GM21515 (cell line): ENCODE measurements around the gene C5orf63.
"Not testable (repeated sequence)": the region's sequence is repeated elsewhere in the genome, so short reads cannot be mapped to it uniquely, and the experiment has no call there.

Source experiments
- ATAC-seq: cut with Tn5 transposase; IDR thresholded peaks from one replicate; pipeline ENCODE4 v1.9.1; 2021; ENCODE audit not compliant: unreplicated experiment

The C5orf63 gene

DNA sequence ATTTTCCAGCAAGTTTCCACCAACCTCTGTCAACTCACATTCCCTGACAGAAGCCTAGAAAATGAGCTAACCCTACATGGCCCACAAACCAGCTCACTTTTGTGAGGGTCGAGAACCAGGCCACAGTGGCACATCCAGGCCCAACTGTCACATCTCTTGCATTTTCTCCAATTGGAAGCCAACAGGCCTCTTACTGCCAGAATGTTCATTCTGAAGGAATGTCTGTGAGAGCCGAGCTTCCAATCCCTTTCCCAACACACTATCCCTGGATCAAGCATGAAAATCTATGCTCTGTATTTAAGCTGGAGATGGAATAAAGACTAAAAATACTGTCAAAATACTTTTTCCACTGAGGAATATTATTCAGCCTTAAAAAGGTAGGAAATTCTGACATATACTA is 62.9 kb downstream of the C5orf63 start:
- ATAC-seq: no peak

DNA sequence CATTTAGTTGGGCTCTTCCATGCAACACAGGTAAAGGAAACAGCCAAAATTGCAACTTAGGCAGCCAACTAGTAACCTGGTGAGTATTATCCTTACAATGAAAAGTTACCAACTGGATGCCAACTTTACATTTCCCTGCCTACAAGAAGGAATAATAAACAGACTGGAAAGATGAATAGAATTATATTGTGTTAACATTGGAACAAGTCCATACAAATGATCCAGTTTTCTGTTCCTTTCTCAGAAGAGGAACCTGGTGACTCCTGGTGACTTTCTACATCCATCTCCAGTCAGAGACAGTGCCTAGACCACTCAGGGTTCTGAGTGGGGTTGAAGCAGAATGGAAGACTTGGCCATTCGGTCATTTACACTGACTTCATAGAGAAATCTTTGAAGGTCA is 63.5 kb downstream of the C5orf63 start:
- no peak for ATAC-seq

DNA sequence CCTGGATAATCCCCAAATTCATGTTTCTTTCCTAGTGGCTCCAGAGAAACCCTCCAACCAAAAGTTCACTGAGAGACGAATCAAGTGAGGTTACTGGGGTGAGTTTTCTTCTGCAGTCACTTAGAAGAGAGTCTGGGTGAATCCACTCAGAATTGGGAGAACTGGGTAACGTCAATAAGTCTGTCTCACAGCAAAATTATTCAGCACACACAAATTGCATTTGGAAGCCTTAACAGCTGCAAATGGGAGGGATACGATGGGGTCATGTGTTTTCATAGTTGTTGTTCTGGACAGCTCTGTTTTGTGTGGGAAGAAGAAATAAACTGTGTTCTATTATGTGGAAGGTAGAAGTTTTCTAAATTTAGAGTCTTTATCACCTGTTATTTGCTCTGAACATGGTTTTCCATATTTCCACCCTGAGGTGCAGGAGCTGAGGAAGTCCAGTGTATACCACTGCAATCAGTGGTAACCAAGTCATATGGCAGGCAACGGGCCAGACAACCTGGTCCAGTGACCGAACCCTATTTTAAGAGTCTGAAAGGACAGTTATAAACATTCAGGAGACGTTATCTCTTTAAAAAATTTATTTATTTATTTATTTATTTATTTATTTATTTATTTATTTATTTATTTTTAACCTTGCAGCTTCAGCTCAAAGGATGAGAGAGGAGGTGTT is 64.9 kb downstream of the C5orf63 start:
- ATAC-seq: no peak

DNA sequence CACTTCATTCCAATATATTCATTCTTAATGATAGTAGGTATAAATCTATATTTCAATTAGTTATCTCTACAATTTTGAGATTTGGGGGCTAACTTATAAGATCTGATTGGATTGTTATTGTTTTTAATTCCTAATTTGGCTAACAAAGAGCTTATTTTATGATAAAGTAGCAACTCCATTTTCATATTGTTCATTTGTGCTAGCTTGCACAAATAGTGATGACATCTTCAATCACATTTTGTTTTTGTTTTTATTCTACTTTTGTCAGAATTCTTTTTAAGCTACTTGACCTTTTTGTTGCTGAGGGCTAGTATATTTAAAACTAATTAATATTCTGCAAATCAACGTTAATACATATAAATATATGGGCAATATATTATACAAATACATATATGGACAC is 65.8 kb downstream of the C5orf63 start:
- ATAC-seq: no peak

DNA sequence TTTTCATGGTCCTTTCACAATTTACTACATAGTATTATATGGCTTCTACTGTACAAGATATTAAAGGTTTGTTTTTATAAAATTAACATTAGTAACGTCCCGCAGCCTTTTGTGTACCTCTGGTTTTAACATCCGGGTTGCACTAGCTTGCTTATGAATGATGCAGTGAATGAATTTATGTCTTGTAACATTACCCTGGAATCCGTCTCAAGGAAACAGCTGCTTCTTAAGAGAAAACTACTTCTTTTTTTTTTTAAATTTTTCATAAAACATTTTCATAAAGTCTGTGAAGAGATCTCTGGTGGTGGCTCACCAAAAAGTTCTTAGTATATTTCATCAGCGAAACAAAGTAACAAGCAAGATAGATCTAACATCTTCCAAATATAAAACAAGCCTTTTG is 66.6 kb downstream of the C5orf63 start:
- ATAC-seq: no peak

DNA sequence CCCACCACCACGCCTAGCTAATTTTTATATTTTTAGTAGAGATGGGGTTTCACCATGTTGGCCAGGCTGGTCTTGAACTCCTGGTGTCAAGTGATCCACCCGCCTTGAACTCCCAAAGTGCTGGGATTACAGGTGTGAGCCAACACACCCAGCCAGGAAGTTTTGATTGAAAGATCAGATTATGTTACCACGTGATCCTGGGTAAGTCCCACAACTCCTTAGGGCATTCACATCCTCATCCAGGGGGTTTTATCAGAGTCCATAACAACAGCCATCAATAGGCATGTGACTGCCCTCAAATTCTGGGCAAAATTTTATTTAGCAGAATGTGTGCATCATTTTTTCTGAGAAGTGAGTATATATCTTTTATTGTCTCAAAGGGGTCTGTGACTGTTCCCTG is 68.0 kb downstream of the C5orf63 start:
- ATAC-seq: not testable (repeated sequence)

DNA sequence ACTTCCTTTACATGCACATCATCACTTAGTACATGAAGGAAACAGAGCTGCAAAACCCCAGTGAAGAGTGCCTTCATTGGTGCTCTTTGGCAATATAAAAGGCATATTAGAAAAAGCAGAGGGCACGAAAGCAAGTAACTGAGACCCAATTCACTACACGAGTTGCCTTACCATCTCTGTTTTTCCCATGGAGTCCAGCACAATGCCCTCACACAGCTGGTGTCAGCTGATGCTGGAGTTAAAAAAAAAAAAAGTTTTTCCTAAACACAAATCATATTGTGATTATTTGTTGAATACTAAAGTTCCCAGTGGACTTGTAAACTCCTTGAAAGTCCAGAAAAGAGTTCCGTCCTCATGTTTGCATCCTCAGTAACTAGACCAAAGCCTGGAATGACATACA is 68.6 kb downstream of the C5orf63 start:
- no peak for ATAC-seq

DNA sequence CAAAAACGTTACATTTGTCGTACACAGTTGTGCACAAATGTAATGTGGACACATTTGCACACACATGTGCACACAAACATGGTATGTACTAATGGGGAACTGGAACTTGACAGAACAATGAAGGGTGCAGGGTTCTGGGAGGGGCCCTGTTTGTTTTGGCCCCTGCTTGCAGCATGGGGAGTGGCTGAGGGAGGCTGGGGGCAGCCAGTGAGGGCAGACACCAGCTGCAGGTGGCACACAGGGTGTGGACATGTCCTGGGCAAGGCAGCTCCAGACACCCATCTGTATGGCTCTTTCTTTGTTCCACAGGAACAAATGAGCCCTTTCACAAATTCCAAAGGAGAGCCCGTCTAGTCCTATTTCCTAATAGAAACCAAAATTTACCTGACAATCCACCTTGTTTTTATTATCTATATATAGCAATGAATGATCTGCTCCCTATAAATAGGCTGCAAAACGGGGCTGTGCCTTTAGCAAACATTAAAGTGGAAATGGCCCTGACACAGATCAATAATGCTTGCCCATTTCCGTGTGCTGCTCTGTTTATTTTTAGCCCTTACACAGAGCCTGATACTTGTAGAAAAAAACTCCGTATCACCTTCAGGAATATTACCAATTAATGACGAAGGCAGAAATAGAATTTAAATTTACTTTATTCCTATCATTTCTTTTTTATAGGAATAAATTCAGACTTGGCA is 69.4 kb downstream of the C5orf63 start:
- no peak for ATAC-seq

DNA sequence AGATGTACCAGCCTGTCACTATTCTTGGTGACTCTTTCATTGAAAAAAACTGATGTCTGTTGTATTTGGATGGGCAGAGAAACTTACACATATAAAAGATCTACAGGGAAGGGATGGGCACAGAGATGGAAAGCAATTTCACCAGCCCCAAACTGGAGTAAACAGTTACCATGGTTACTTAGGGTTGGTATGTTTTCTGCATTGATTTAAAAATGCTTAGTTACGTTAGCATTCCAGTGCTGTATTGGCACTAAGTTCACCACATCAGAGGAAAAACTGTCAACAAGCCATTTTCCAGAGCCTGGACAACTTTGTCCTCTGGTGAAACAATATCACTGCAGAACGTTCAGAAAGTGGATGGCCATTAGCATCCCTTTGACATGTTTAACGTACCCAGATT is 70.9 kb downstream of the C5orf63 start:
- no peak for ATAC-seq

DNA sequence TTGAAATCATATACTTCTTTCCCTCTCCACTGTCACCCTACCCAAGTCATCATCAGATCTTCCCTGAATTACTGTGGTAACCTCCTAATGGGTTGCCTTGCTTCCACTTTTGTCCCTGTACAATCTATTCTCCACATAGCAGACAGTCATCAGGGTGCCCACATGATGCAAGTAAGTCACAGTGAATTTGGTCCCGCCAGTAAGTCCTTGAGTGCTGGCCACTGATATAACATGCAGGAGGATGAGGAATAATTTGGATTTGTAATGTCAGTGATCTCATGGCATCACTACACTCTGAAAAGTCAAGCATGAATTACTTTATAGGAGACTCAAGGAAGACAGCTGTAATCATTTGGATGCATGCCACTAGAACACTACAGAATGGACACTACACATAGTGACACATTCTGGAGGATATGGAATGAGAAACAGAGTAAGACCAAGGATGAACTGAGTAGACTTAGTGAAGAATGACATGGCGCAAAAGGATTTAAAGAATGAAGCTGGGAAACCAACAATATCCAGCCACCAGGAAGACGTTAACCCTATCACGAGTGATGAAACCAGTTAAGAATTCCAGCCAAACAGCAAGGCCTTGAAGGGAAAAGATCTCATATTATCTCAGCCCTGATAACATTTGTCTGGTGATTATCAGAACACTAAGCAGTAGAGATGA is 71.5 kb downstream of the C5orf63 start:
- no peak for ATAC-seq
